Stimulated activated CD4-positive, alpha-beta T cell treated with anti-CD3 and anti-CD28 coated beads, Interleukin-12 subunit alpha, Interleukin-12 subunit beta, amount 100 ng/mL, for 24 hours (primary cell): Measurements from ENCODE around the gene PAIP2.
"Not testable (repeated sequence)": the region's sequence is repeated elsewhere in the genome, so short reads cannot be mapped to it uniquely, and the experiment has no call there.

Source experiments
- DNase-seq, 2 experiments: peaks; one replicate each; pipeline ENCODE4 v3.0.0-alpha.2; 2020; ENCODE audit warnings: low read depth in 2 of 2

Gene PAIP2

DNA sequence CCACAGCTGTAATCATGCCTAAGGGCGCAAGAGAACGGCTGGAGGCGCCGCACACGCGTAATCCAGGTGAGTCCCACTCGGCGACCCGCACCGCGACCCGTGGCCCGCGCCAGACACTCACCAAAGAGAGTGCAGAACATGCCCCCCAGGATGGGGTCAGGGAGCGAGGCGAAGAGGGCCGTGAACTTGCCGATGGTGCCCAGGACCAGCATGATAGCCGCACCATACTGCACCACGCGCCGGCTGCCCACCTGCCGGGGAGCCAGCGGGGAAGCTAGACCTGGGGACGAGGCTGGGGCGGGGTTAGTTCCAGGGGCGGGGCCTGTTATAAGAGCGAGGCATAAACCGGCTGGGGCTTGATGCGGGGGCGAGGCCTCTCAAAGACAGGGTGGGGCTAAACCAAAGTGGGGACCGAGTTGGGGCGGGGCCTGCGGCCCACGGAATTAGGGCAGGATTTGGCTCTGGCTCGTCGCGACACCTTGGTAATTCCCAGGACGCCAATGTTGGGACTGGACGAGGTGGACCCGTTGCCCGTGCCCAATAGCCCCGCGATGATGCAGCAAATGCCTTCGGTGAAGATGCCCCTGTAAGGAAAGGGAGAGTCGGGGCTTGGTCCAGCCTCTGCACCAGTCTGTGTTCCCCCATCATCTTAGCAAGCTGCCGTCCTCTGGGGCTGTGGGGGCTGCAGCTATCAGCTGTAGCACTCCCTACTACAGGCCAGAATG is 36.6 kb downstream of the PAIP2 start:
- no peak for DNase-seq

DNA sequence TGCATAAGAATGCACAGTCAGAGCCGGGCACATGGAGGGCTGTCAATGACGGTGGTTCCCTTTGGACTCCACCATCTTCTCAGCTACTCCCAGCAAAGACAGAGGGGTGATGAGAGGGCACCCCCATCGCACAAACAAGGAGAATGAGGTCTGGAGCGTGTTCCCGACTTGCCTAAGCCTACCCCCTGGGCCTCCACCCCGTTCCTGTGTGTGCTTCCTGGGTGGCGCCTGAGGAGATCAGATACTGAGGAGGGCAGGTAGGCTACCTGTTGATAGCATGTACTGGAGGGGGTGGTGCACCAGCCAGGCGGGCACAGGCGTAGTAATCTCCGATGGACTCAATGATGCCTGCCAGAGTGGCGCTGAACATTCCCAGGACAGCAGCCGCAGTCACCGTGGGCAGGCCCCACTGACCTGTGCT is 37.3 kb downstream of the PAIP2 start:
- no peak for DNase-seq

DNA sequence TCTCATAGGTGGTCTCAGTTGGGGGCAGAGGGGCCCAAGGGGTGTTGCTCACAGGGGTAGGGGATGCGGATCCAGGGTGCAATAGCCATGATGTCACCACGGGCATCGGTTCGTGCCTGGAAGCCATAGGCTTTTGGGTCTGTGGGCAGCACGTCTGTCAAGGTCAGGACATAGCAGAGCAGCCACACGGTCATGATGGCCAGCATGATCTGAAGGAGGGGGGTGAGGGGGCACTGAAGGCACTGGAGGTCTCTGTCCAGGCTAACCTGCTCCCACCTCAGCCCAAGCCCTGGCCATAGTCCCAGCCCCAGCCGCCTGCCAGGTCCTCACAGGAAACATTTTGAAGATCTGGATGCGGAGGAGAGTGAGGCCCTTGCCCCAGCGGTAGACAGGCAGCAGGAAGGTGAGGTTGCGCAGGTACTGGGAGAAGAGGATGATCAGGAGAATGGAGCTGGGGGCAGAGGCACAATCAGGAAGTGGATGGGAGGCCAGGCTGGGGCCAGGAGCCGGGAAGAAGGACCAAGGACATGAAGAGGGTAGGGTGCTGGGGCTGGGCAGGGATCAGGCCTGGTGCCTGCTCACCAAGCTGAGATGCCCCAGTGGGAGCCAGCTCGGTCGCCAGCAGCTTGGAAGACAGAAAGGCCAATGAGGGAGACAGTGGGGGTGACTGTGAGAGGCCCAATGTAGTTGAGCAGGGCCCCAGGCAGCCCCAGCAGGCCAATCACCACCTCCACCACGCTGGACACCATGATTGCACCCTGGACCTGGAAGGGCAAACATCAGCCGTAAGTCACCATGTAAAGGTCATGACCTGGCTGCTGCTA is 38.2 kb downstream of the PAIP2 start:
- DNase-seq = no peak

DNA sequence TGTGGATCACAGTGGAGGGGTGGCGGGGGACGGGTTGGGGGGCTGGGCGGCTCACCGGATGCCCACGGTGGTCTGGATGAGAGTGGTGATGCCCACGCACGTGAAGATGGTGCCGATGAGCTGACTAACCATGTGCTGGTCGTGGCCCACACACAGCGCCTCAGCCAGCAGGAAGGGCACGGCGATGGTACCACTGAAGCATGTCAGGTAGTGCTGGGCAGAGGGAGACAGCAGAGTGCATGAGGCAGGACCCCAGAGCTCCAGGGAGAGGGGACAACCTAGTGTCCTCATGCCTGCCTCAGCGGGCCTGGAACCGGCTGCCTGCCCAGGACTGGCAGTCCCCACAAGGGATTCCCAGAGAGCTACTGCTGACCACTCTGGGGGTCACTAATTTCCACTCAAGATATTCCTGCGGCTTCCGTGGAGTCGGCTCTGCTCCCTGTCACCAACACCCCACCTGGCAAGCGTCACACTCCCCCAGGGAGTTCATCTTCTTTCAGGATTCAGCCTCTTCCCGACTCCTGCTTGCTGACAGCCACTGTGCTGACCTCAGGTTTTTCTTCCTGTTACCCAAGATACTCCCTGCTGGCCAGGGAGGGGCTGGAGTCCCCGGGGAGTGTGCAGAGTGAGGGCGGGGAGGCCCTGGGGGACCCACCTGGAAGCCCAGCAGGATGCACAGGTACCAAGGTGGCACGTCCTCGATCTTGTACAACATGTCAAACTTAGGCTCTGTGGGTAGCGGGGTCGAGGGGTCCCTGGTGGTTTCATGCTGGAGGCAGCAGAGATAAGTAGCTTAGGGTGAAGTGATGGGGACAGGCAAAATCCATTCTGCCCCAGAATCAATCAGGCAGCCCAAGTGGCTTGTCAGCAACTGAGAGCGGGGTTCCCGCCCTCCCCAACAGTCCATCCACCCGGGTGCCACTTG is 40.4 kb downstream of the PAIP2 start:
- no peak for DNase-seq

DNA sequence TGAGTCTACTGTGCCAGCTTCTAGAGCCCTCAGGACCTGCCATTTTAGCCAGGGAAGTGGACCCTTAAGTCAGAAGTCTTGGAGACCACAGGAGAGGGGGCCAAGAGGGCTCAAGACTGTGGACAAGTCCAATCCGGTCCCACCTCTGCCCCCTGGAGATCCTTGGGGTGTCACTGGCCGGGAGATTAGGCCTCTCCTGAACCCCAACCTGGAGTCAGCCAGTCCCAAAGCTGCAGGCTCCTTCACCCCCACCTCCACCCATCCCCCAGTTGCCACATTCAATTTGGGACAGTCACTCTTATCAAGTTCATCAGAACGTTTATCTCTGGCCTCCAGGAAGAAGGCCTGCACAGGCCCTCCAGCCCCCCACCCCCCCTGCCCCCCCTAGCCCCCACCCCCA is 41.2 kb downstream of the PAIP2 start:
- no peak for DNase-seq

DNA sequence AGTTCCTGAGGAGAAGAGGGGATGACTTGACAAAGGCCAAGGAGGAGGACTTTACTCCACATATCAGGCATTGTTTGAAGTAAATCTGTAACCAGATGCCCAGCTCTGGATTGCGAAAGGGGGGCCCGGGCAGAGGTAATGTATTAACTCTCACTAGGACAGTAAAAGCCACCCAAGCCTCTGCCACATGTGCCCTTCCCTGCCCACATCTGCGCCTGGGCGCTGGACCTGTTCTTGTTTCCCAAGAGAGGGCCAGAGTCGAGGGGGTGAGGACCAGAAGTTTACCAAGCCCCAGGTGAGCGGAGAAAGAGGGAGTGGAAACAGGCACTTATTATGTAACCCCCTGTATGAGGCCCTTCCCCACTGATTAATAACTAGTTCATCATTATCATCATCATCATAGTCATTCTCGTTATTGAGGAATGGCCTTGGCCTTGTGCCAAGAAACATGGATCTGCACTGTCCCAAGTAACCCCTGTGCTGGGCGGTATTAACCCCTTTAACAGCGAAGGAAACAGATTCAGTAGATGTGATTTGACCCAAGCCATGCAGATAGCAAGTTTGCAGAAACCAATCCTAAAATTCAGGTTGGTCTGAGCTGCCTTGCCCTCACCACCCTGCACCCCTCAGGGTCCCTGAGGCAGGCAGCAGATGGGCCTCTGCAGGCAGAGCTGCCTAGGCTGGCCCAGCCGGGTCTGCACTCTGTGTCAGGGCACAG is 41.8 kb downstream of the PAIP2 start, which contains the start of gene SLC23A1:
Gene SLC23A1 (minus strand): TSS at position 23 of the 718 bp plus-strand sequence. CDS start 44 bp downstream, outside the sequence.
- DNase-seq = no peak

DNA sequence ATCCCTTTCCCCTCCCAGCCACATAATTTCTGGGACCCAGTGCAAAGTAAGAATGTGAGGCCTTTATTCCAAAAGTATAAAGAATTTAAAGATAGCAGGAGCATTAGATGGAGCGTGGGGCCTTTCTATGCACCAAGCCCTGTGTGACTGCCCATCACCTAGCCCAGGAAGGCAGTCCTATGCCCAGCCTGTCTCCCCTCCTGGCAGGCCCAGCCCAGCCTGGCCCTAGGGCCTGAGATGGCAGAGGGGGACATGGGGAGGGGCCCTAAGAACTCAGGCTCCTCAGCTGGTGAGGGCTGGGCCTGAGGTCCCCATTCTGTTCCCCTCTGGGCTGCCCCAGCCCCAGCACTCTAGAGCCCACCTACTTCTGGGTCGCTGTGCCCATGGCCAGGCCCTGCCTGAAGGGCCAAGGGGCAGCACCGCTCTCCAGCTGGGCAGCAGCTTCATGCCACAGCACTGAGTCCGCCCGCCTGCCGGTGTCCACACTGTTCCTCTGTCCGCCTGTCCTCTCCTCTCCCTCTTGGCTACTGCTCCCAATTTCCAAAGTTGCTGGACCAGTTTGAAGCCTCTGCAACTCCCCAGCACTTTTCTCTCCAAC is 42.4 kb downstream of the PAIP2 start:
- no peak for DNase-seq

DNA sequence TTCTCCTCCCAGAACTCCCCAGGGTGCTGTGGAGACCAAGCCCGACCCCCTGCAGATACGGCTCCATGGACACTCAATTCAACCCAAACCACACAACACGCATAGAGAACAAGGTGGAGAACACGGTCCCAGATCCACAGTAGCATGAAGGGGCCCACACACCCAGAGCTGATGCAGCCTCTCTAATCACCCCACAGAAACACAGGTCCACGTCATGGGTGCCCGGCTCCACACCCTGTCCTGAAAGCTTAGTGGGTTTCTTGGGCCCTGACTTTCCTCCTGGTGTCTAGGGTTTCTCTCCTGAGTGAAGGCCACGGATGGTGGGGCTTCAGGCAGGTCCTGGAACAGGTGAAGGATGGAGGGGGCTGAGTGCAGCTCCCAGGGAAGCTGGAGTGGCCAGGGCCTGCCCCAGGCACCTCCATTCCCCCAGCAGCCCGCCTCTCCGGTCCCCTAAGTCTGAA is 43.0 kb downstream of the PAIP2 start:
- no peak for DNase-seq

DNA sequence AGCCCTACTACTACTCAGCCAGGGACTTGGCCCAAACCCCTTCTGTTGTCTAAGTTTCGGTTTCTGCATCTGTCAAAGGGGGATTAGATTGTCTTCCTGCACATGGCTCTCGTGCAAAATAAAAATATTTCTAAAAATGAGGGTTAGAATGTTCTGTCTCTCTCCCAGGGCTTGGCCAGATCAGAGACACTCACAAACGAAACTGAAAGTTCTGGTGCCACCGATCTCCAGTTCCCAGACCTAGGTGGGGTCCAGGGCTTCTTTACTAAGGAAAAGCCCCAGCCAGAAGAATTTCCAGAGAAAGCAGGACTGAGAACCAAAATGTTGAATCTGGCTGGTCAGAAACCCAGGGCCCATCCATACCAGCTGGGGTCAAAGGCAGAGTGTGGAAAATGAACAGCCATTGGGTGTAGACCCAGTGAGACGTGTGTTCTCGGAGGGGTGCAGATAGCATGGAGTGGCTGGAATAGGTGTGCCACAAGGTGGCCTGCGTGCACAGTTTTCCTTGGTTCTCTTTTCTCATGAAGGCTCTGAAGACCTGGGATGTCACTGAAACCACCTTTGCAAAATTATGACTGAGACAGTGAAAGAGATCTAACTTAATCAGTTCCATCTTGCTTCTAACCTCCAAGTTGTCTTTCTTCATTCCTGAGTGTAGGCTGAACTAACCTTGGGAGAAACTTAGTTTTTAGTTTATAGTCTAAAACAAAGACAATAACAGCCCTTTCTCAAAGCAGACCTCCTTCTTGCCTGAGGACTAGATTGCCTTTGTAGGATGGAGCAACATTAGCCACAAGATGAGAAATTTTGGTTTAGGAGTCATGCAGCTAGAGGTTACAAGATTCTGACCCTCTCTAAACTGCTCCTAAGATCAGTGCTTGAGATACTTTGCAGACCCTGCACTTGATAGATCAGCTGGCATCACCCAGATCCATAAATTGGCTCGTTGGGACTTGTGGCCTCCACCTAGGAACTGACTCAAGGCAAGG is 43.7 kb downstream of the PAIP2 start:
- DNase-seq = no peak

DNA sequence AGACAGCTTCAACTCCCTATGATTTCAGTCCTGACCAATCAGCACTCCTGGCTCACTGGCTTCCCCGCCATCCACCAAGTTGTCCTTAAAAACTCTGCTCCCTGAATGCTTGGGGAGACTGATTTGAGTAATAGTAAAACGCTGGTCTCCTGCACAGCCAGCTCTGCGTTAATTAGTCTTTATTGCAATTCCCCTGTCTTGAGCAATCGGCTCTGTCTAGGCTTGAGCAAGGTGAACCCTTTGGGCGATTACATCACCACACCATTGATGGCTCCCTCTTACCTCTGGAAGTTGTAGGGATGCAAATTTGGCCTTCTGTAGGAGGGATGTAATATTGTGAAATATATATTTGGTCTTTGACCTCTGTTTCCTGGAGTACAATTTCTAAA is 44.4 kb downstream of the PAIP2 start:
- DNase-seq = no peak

DNA sequence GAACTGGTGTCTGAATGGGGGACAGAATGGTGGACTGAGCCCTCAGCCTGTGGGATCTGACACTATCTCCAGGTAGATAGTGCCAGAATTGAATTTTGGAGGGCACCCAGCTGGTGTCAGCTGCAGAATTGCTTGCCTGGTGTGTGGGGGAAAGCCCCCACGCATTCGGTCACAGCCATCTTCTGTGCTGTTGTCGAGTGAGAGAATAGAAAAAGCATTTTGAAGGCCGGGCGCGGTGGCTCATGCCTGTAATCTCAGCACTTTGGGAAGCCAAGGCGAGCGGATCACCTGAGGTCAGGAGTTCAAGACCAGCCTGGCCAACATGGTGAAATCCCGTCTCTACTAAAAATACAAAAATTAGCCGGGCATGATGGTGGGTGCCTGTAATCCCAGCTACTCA is 45.3 kb downstream of the PAIP2 start:
- DNase-seq = not testable (repeated sequence)

DNA sequence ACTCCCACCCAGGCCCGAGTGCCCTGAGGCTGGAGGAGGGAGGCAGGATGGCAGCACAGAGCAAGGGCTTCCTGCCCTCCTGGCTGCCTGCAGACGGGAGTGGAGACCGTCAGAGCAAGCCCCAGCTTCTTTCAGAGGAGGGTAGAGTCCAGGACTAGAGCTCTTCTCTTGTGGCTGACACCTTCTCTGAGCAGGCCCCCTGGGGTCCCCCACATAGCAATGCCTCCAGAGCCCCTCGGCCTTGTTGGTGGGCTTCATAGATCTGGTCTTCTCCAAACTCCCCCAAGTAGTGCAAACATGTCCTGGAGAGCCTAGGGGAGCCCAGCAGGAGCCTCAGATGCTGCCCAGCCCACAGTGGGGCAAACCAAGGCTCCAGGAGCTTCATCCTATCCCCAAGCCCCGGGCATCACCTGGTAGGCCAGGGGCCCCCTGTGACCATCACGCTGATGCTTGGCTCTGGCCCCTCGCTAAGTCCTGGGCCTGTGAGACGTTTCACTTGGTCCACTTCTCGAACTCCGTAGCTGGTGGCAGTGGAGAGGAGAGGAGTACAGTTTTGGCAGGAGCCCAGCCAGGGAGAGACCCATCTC is 46.0 kb downstream of the PAIP2 start:
- DNase-seq = no peak

DNA sequence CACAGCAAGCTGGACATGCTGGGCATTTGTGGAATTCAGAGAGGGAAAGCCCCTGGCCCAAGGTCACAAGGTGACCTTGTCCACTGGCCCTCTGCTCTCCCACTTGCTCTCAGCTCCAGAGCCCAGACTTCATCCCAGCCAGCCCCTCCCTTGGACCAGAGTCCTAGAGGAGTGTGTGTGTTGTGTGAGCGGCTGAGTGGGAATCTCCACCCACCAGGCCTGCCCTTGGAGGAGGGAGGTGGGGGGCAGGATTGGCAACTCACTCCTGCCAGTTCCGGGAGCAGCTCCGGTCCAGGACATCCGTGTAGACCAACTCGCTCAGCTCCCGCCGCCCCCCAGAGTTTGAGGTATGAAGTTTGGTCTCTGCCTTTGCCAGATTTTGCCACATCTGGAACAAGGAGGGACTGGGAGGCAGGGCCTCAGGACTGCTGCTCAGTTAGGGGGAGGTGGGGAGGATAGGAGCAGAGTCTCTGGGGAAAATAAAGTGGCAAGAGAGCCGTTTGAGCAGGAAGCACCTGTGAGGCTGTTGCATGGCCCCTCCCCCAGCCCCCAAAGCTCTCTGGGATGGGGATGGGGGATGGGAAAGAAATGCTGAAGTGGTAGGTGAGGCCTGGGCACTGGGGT is 46.7 kb downstream of the PAIP2 start:
- no peak for DNase-seq

DNA sequence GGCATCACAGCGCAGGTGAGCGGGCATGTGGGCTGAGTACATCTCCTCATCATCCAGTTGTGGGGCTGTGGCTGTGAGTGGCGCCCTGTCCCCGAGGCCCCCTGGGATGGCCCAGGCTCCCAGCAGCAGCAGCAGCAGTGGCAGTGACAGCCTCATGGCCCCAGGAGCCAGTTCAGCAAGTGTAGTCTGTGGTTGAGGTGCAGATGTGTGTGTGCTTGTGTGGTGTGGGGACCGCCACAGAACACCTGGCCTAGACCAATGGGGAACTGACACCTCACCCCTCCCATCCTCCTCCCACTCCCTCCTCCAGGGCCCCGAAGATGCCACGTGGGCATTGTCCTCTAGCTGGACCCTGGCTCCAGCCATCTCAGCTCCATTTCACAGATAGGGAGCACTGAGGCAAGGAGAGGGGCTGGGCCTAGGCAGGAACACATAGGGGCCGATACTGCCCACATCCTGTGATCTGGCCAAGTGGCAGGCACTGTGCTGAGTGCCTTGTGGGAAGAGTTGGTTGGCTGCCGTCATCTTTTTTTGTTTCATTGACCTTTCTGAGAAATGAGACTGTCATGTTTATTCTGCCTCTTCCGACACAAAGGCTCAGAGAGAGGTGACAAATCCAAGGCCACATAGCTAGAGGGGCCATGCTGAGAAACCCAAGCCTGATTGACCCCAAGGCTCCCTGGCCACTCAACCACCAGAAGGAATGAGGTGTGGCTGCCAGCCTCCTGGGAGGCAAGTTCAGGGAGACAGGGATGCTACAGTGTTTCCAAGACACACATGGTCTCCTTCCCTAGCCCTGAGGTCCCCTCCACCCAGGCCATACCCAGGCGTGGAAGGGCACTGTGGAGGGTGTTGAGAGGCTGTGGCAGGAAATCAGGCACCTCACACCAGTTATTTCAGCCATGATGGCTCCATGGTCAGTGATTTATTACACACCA is 48.3 kb downstream of the PAIP2 start, which contains the start of gene MZB1:
Gene MZB1 (minus strand): TSS at position 213 of the 938 bp plus-strand sequence. CDS start 57 bp downstream, at position 156.
- peak in 1 of 2 experiments; percentile 34 for DNase-seq

DNA sequence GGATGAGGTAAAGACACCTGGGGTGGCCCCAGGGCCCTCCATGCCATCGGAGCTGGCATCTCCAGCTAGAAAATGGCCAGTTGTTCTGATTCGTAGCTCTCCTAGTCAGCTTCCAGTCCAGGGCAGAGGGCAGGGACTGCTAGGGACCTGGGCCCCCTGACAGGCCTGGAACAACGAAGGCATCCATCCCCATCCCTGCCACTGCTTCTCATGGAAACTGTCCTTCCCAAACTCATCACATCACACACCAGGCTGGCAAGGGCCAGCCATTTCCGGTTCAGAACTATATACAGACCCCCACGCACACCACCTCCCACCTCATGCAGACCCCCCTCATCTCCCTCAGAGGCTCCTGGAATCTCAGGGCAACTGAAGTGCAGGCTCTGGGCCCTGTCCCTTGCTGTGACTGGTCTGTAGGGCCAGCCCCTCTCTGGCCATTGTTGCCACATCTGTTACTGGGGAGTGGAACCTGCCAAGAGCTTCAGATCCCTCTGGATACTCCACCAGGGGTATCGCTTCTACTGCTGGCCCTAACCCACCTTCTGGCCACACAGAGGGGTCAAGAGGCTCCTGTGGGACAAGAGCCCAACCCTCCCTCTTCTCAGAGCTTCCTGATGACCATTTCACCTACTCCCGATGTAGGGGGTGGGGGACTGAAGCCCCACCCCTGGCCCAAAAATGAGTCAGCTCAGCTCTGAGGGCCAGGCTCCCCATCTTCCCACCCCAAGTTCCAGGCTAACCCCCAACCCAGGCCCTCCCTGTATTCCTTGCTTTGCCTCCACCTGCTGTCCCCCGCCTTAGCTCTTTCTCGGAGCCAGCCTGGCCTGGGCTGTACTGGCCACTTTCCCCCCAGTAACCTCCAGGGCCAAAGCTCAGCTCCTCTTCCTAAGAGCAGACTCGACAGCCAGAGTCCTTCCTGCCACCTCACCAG is 49.2 kb downstream of the PAIP2 start:
- no peak for DNase-seq

DNA sequence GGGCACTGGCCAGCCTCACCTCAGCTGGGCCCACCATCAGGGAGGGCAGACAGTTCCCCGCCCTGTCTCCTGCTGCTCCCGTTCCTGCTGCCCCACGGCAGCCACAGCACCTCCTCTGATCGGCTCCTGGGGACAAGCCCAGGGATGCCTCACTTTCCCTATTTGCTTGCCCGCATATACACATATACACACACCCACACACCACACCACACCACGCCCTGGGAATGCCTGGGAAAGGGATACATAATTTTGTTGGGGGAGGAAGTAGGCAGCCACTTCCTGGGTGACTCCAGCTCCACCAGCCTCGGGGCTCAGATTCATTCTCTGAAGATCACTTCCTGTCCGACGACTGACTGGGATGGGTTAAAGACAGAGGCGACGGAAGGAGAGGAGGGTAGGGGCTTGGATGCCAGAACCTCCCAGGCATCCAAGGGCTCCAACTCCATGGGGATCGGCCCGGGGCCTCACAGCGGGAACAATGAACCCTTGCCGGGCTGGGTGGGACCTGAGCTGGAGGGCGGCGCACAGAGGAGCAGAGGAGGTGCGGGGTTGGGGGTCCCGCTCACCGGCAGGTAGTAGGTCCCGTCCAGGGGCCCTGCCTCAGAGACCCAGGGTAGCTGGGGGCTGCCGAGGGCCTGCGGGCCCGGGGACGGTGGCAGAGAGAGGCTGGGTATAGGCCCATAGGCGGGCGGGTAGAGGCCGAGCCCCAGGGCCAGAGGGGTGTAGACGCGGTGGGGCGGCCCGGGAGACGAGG is 50.1 kb downstream of the PAIP2 start:
- no peak for DNase-seq
